ENCODE data around the gene TLCD4. TPM values are rescaled to one million over a fixed set of nuclear protein-coding genes. Genes with fewer than 3 reads are reported as not detected.

Gene TLCD4
- total RNA-seq, 3 donors from 2014 or later = 53.4 to 77.3 (median 55.1) TPM

DNA sequence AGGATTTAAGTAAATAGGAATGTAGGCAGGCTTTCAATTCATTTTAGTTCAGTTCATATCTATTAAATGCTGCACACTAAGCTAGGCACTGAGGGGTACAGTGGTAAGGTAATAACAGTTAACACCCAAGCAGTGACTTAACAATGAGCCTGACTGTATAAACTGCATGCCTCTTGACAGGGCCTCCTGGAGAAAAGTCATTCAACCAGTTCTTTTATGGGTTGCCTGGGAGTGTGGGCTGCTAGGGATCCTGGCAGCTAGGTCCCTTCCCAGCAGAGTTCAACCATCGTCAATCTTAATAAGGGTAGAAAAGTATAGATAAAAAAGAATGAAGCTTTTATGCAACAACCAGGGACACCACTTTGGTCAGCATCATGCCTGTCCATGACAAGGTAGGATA is 36.3 kb upstream of the TLCD4 start:
- no peak for ATAC-seq
- Histone ChIP-seq H3K4me1 (ENCODE audit: low read depth) (peaks cover 9% of the 10 kb centered on the region), H3K36me3 (ENCODE audit: low read depth) (no peaks in the 10 kb centered on the region), H3K9me3 (no peaks in the 10 kb centered on the region), H3K4me3 (no peak overlapping the region)
- no peak for TF ChIP-seq CTCF (IDR thresholded peaks at IDR 0.05)
- intact Hi-C loops (cut with DNase I, micrococcal nuclease) = loop anchor here in 1 of 2 donors (10.0 kb wide), 1 partner anchor 154 kb away; the partner anchor contains the start of gene RWDD3
- no peak for DNase-seq

GRCh38 chr1:95084317-95085176 is 32.6 kb upstream of the TLCD4 start:
- intact Hi-C loops (cut with DNase I, micrococcal nuclease) = loop anchor here in 1 of 2 donors (10.0 kb wide), 1 partner anchor 150 kb away; the partner anchor contains the start of gene RWDD3
- H3K4me3 ChIP-seq = no peak overlapping the region
- H3K4me1 ChIP-seq (ENCODE audit: low read depth) = peaks cover 7% of the 10 kb centered on the region
- ATAC-seq (peak; percentile 99), DNase-seq (peak in 1 of 3 donors; percentile 43)
- no peaks in the 10 kb centered on the region for H3K9me3 ChIP-seq
- no peaks in the 10 kb centered on the region for H3K36me3 ChIP-seq (ENCODE audit: low read depth)
- TF ChIP-seq CTCF (IDR thresholded peaks at IDR 0.05) = peak; percentile 33

- Histone ChIP-seq H3K36me3 (ENCODE audit: low read depth) (no peaks in the 10 kb centered on the region), H3K9me3 (no peaks in the 10 kb centered on the region), H3K4me1 (ENCODE audit: low read depth) (peaks cover 7% of the 10 kb centered on the region), H3K4me3 (no peak overlapping the region)
- DNase-seq (no peak), ATAC-seq (no peak)
- intact Hi-C loops (cut with DNase I, micrococcal nuclease) = loop anchor here in 1 of 2 donors (10.0 kb wide), 1 partner anchor 149 kb away; the partner anchor contains the start of gene RWDD3
- no peak for TF ChIP-seq CTCF (IDR thresholded peaks at IDR 0.05)
These were observed 31.8 kb upstream of the TLCD4 start for GRCh38 chr1:95085376-95085775.

DNA sequence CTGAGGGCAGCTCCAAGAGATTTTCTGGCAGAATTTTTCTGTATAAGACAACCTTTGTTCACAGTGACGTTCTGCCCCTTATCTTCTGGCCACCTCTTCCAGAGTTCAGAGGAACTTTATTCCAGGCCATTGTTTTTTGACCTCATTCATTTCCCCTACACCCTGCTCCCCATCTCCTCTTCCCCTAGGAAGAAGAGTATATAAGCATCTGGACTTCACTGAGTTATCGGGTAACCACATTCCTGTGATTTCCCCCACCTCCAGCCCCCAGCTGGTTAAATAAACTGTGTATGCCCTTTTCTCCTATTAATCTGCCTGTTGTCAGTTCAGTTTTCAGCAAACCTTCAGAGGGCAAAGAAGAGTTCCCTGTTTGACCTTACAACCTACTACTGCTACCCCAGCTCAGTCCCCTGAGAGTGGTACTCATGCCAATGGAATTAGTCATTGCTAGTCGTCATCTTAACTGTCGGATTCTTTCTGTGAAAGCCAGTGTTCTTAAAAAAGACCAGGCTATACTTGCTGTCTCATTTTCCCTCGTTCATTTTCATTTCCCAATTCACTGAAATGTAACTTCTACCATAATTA is 30.1 kb upstream of the TLCD4 start:
- ATAC-seq = no peak
- no peak for TF ChIP-seq CTCF (IDR thresholded peaks at IDR 0.05)

GRCh38 chr1:95088303-95088702 is 28.9 kb upstream of the TLCD4 start:
- intact Hi-C loops (cut with DNase I, micrococcal nuclease) = loop anchor here in 1 of 2 donors (10.0 kb wide), 1 partner anchor 146 kb away; the partner anchor contains the start of gene RWDD3
- Histone ChIP-seq H3K9me3 (no peaks in the 10 kb centered on the region), H3K4me1 (ENCODE audit: low read depth) (peaks cover 7% of the 10 kb centered on the region), H3K4me3 (no peak overlapping the region), H3K36me3 (ENCODE audit: low read depth) (no peaks in the 10 kb centered on the region)
- no peak for DNase-seq
- ATAC-seq = no peak
- no peak for TF ChIP-seq CTCF (IDR thresholded peaks at IDR 0.05)

More for the DNA sequence above, 30.1 kb upstream of the TLCD4 start:
- Histone ChIP-seq H3K4me3 (no peak overlapping the region), H3K36me3 (ENCODE audit: low read depth) (no peaks in the 10 kb centered on the region), H3K9me3 (no peaks in the 10 kb centered on the region), H3K4me1 (ENCODE audit: low read depth) (peaks cover 7% of the 10 kb centered on the region)
- no peak for DNase-seq
- intact Hi-C loops (cut with DNase I, micrococcal nuclease) = loop anchor here in 1 of 2 donors (10.0 kb wide), 1 partner anchor 148 kb away; the partner anchor contains the start of gene RWDD3

Data from mucosa of descending colon (tissue), 3 donors.